HEK293T (cell line): ENCODE results near the gene HMGXB3.

Experiments
- CTCF ChIA-PET: fragments of 350-600 bp; formaldehyde crosslinking; extraction: SDS; loops from one replicate; lab custom pipeline; 2021; ENCODE audit warnings: antibody characterized with exemption, inconsistent platforms; lab: Yijun Ruan, JAX
- POLR2A ChIA-PET: fragments of 350-600 bp; formaldehyde crosslinking; extraction: SDS; loops from one replicate; lab custom pipeline; 2020; ENCODE audit warnings: antibody characterized with exemption, inconsistent platforms; lab: Yijun Ruan, JAX
- DNase-seq: peaks from one replicate; pipeline ENCODE4 v3.0.0; 2012; ENCODE audit warnings: mixed read lengths; ENCODE audit errors: extremely low spot score
- ARNT ChIP-seq: fragments of 450-650 bp; IDR thresholded peaks from 2 replicates; pipeline ENCODE4 v1.6.1; 2017; ENCODE audit warnings: mild to moderate bottlenecking
- BHLHE40 ChIP-seq: fragments of 450-650 bp; IDR thresholded peaks from 2 replicates; pipeline ENCODE4 v1.6.1; 2016; ENCODE audit warnings: mild to moderate bottlenecking, moderate library complexity, borderline replicate concordance
- CTBP1 ChIP-seq: fragments of 450-650 bp; IDR thresholded peaks from 2 replicates; pipeline ENCODE4 v1.6.1; 2016; ENCODE audit warnings: borderline replicate concordance
- ELF4 ChIP-seq: fragments of 450-650 bp; IDR thresholded peaks from 2 replicates; pipeline ENCODE4 v1.6.1; 2017; ENCODE audit warnings: antibody characterized with exemption
- FOXA1 ChIP-seq: fragments of 450-650 bp; IDR thresholded peaks from 2 replicates; pipeline ENCODE4 v1.6.1; 2016; ENCODE audit warnings: mild to moderate bottlenecking
- FOXK2 ChIP-seq: fragments of 450-650 bp; IDR thresholded peaks from 2 replicates; pipeline ENCODE4 v1.6.1; 2016; ENCODE audit warnings: mild to moderate bottlenecking
- FOXM1 ChIP-seq: fragments of 450-650 bp; IDR thresholded peaks from 2 replicates; pipeline ENCODE4 v1.6.1; 2017; ENCODE audit warnings: mild to moderate bottlenecking, borderline replicate concordance
- HDGF ChIP-seq: fragments of 450-650 bp; IDR thresholded peaks from 2 replicates; pipeline ENCODE4 v1.6.1; 2017; ENCODE audit warnings: antibody characterized with exemption, borderline replicate concordance
- L3MBTL2 ChIP-seq: fragments of 450-650 bp; conservative IDR thresholded peaks from 2 replicates; pipeline ENCODE4 v1.6.1; 2016; ENCODE audit warnings: mild to moderate bottlenecking
- LEF1 ChIP-seq: fragments of 450-650 bp; IDR thresholded peaks from 2 replicates; pipeline ENCODE4 v1.6.1; 2017; ENCODE audit warnings: mild to moderate bottlenecking, borderline replicate concordance
- NFRKB ChIP-seq: fragments of 450-650 bp; IDR thresholded peaks from 2 replicates; pipeline ENCODE4 v1.6.1; 2016; ENCODE audit warnings: mild to moderate bottlenecking, moderate library complexity
- SP1 ChIP-seq: fragments of 450-650 bp; IDR thresholded peaks from 2 replicates; pipeline ENCODE4 v1.6.1; 2017
- SUZ12 ChIP-seq: fragments of 450-650 bp; IDR thresholded peaks from 2 replicates; pipeline ENCODE4 v1.6.1; 2016; ENCODE audit warnings: mild to moderate bottlenecking
- TARDBP ChIP-seq: fragments of 450-650 bp; IDR thresholded peaks from 2 replicates; pipeline ENCODE4 v1.6.1; 2016
- ZNF384 ChIP-seq: fragments of 450-650 bp; IDR thresholded peaks from 2 replicates; pipeline ENCODE4 v1.6.1; 2016
- TF ChIP-seq, protein P1 (sequence below): fragments of 450-650 bp; IDR thresholded peaks from 2 replicates; pipeline ENCODE4 v1.6.1; 2016

HMGXB3 gene

DNA sequence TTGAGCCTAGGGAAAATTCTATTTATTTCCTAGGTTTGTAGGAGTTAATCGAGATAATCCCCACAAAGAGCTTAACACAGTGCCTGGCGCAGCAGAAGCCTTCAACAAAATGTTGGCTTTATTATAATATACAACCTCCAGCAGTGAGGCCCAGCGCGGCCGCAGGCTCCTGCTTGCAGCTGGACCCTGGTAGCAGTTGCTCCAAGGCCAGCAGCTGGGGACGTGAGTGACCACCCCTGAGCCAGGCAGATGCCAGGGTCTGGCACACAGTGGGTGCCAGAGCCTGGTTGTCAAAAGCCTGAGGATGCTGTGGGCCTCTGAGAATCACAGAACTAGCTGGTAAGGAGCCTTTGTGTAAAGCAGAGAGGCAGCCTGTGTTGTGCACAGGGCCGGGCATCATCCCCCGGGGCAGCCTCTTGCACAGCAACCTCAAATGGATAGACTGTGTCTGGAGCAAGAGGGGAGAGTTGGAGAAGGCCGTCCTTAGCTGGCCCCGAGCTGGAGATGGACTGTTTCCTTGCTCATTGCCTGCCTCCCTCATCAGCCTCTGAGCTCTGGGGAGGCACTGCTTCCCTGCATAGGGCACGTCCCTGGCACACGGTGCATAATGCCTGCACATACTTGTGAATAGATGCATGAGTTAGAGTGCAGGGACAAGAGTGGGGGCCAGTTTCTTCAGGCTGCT is 68.6 kb downstream of the HMGXB3 start:
- no peak for DNase-seq
- ChIA-PET POLR2A (no interaction called here), CTCF (interaction anchor here (0.7 kb wide), 1 partner anchor 34 kb away, joined by 7 read pairs; no protein-coding TSS in a partner anchor)
- TF ChIP-seq L3MBTL2 (no peak), ZNF384 (no peak), SUZ12 (no peak), ELF4 (no peak), BHLHE40 (no peak), LEF1 (no peak), FOXK2 (no peak), HDGF (no peak), NFRKB (no peak), FOXA1 (no peak), SP1 (no peak), ARNT (no peak), FOXM1 (no peak), CTBP1 (no peak), TARDBP (no peak)
- TF ChIP-seq, protein P1, sequence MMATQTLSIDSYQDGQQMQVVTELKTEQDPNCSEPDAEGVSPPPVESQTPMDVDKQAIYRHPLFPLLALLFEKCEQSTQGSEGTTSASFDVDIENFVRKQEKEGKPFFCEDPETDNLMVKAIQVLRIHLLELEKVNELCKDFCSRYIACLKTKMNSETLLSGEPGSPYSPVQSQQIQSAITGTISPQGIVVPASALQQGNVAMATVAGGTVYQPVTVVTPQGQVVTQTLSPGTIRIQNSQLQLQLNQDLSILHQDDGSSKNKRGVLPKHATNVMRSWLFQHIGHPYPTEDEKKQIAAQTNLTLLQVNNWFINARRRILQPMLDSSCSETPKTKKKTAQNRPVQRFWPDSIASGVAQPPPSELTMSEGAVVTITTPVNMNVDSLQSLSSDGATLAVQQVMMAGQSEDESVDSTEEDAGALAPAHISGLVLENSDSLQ = no peak

DNA sequence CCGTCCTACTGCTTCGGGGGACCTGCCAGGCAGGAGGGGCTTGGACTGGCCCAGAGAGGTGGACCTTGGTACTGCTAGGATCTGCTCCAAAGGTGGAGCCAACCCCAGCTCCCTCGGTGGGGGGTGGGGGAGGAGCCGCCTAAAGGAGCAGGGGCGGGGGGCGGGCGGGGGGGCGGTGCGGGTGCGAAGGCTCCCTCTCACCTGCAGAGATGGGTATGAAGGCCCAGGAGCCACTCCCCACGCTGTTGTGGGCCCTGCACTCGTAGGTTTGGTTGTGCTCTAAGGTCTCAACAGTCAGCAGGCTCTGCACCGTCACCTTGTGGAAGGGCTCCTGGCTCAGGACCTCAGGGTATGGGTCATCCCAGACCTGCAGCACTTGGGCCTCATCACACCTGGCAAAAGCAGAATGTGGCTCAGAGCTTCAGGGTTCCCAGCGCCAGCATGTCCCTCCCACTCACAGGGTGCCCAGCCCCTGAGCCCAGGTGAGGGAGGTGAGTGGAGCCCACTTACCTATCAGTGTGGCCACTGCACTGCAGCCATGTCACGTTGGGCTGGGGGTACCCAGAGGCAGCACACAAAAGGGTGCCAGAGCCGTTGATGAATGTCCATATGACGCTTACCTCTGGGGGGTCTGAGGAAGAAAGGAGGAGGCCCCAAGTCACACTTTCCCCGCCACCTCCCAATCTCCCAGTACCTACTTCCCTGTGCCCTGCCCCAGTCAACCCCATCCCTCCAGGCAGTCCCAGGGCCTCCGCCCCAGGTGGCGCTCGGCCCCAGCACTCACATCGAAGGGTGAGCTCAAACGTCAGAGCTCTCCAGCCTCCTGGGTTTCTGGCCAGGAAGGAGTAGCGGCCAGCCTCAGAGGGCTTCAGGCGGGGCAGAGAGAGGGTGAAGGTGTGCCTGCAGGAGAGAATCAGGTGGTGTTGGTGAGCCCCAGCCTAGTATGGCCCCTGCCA is 69.4 kb downstream of the HMGXB3 start:
- CTCF ChIA-PET = no interaction called here
- DNase-seq = no peak
- TF ChIP-seq L3MBTL2 (no peak), FOXM1 (no peak), SUZ12 (no peak), LEF1 (no peak), FOXA1 (no peak), ZNF384 (no peak), NFRKB (no peak), SP1 (no peak), ARNT (no peak), HDGF (no peak), BHLHE40 (no peak), TARDBP (no peak), CTBP1 (no peak), ELF4 (no peak), FOXK2 (no peak)
- TF ChIP-seq, protein P1 = no peak
- POLR2A ChIA-PET = no interaction called here

DNA sequence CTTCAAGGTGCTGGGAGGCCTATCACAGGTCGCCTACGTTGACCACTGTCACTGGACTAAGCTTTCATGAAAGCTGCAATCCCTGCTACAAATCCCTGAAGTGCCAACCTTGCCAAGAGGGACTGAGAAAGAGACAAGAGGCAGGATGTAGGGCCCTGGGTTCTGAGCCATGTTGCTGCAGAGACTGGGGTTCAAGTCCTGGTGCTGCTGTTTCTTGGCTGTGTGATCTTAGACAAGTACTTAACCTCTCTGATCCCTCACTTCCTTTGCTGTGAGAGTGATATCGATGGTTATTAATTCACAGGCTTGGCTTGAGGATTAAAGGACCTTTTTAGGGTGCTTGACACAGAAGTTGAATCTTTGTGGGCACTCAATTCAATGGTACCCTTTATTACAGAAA is 70.3 kb downstream of the HMGXB3 start:
- DNase-seq = no peak
- POLR2A ChIA-PET = no interaction called here
- TF ChIP-seq SP1 = no peak
- TF ChIP-seq ARNT = no peak
- no peak for TF ChIP-seq NFRKB
- no peak for TF ChIP-seq FOXK2
- no peak for TF ChIP-seq ELF4
- no peak for TF ChIP-seq L3MBTL2
- no peak for TF ChIP-seq HDGF
- no peak for TF ChIP-seq CTBP1
- no peak for TF ChIP-seq FOXM1
- TF ChIP-seq, protein P1 = no peak
- CTCF ChIA-PET = no interaction called here

DNA sequence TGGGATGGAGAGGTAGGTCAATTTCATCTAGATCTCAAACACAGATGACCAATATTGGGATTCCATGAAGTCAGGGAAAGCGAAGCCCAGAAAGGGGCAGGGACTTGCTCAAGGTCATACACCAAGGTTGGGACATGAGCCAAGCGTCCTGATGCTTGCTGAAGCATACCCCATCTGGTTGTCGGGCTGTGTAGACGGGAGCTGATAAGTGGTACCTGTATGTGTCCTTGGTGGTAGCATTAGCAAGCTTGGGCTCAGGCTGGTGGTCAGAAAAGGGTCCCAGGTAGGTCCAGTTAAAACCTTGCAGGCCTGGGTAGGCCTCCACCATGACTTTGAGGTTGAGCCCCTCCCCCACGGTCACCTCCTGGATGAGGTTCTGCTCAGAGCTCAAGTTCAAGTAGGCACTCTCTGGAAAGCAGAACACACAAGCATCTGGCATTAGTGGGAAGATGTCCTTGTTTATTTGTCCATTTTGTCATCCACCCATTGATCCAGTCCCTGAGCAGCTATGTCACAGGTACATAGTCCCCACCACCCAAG is 72.6 kb downstream of the HMGXB3 start:
- no peak for TF ChIP-seq ZNF384
- ChIA-PET CTCF (no interaction called here), POLR2A (no interaction called here)
- no peak for DNase-seq

DNA sequence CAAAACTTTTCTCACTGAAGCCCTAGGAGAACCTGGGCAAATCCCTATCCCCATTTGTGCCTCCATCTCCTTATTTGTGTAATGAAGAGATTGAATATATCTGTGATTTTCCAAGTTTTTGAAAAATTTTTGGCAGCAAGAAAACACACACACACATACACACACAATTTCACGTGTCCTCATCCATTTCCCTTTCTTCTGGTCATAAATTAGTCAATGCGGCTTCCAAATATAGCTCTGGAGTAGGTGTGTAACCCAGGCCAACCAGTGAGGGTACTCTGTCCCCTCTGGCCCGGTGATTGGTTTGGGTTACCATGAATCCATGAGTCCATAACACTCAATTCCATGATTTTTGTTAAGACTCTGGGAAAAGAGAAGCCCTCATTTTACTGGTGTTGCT is 73.1 kb downstream of the HMGXB3 start:
- DNase-seq = no peak
- CTCF ChIA-PET = no interaction called here
- TF ChIP-seq, protein P1 = no peak
- TF ChIP-seq CTBP1 (no peak), L3MBTL2 (no peak), BHLHE40 (no peak), LEF1 (no peak), ELF4 (no peak), FOXK2 (no peak), HDGF (no peak), SP1 (no peak), SUZ12 (no peak), NFRKB (no peak), ZNF384 (no peak), FOXM1 (no peak), FOXA1 (no peak), ARNT (no peak), TARDBP (no peak)
- POLR2A ChIA-PET = no interaction called here
